Astrocyte (in vitro differentiated cells and primary cell): Measurements from ENCODE around the gene UBP1.

Experiments
- EZH2 ChIP-seq: IDR thresholded peaks from 2 replicates; pipeline ENCODE4 v1.6.1; 2012; ENCODE audit warnings: mild to moderate bottlenecking, low read length, inconsistent platforms; ENCODE audit not compliant: insufficient read depth
- TF ChIP-seq, protein P1 (sequence below): IDR thresholded peaks from 2 replicates; pipeline ENCODE4 v1.5.1; 2011; ENCODE audit warnings: low read depth, mild to moderate bottlenecking, inconsistent platforms, low read length, moderate library complexity; ENCODE audit not compliant: insufficient read depth

- TF ChIP-seq, protein P1, sequence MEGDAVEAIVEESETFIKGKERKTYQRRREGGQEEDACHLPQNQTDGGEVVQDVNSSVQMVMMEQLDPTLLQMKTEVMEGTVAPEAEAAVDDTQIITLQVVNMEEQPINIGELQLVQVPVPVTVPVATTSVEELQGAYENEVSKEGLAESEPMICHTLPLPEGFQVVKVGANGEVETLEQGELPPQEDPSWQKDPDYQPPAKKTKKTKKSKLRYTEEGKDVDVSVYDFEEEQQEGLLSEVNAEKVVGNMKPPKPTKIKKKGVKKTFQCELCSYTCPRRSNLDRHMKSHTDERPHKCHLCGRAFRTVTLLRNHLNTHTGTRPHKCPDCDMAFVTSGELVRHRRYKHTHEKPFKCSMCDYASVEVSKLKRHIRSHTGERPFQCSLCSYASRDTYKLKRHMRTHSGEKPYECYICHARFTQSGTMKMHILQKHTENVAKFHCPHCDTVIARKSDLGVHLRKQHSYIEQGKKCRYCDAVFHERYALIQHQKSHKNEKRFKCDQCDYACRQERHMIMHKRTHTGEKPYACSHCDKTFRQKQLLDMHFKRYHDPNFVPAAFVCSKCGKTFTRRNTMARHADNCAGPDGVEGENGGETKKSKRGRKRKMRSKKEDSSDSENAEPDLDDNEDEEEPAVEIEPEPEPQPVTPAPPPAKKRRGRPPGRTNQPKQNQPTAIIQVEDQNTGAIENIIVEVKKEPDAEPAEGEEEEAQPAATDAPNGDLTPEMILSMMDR = no peak
- no peak for TF ChIP-seq EZH2
Observed at GRCh38 chr3:33355611-33356010, 84.6 kb downstream of the UBP1 start.
